ENCODE results near the gene INPP5A.

The INPP5A gene

DNA sequence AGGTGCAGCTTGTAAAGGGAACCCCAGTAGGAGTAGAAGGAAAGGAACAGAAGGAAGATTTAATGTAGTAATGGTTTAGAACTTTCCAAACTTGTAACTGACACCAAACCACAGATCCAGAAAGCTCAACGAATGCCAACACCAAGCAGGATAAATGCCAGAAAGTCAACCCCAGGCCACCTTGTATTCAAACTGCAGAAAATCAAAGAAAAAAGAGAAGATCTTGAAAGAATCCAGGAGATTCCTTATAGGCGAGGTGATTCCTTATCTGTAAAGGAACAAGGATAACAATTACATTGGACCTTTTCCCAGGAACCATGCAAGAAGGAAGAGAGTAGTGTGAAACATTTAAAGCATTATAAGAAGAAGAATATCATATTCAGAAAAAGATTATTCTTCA, 154.7 kb downstream of the INPP5A start:
- POLR2A ChIA-PET: no interaction called here
- no peak for DNase-seq (ENCODE audit: extremely low spot score)
- TF ChIP-seq, protein P1, sequence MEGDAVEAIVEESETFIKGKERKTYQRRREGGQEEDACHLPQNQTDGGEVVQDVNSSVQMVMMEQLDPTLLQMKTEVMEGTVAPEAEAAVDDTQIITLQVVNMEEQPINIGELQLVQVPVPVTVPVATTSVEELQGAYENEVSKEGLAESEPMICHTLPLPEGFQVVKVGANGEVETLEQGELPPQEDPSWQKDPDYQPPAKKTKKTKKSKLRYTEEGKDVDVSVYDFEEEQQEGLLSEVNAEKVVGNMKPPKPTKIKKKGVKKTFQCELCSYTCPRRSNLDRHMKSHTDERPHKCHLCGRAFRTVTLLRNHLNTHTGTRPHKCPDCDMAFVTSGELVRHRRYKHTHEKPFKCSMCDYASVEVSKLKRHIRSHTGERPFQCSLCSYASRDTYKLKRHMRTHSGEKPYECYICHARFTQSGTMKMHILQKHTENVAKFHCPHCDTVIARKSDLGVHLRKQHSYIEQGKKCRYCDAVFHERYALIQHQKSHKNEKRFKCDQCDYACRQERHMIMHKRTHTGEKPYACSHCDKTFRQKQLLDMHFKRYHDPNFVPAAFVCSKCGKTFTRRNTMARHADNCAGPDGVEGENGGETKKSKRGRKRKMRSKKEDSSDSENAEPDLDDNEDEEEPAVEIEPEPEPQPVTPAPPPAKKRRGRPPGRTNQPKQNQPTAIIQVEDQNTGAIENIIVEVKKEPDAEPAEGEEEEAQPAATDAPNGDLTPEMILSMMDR (IDR thresholded peaks at IDR 0.05; ENCODE audit: control extremely low read depth, extremely low read depth, low read depth, missing control alignments): no peak
- CTCF ChIA-PET: interaction anchor here (2.1 kb wide), 1 partner anchor 11 kb away, joined by 5 read pairs; no protein-coding TSS in a partner anchor

DNA sequence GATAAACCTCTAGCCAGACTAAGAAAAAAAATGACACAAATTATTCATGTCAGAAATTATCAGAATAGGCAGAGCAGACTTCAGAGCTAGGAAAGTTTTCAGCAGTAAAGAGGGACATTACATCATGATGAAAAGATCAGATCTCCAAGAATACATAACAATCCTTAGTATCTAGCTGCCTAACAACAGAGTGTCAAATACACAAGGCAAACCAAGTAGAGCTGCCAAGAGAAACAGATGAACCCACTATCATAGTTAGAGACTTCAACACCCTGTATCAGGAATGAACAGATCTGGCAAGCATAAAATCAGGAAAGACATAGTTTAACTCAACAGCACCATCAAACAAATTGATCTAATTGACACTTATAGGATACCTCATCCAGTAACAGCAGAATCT, 156.1 kb downstream of the INPP5A start:
- CTCF ChIA-PET: interaction anchor here (1.2 to 2.1 kb wide), 3 partner anchors 10 to 636 kb away, joined by 3 to 6 read pairs (median 5); no protein-coding TSS in a partner anchor
- POLR2A ChIA-PET: no interaction called here

GRCh38 chr10:132696204-132696603, 158.6 kb downstream of the INPP5A start:
- POLR2A ChIA-PET: no interaction called here
- CTCF ChIA-PET: no interaction called here
- TF ChIP-seq, protein P1 (IDR thresholded peaks at IDR 0.05; ENCODE audit: control extremely low read depth, extremely low read depth, low read depth, missing control alignments): no peak
- DNase-seq (ENCODE audit: extremely low spot score): no peak

More for the DNA sequence above, 156.1 kb downstream of the INPP5A start:
- DNase-seq (ENCODE audit: extremely low spot score): no peak
- TF ChIP-seq, protein P1 (IDR thresholded peaks at IDR 0.05; ENCODE audit: control extremely low read depth, extremely low read depth, low read depth, missing control alignments): no peak

GRCh38 chr10:132696728-132697577, 159.4 kb downstream of the INPP5A start:
- ChIA-PET CTCF (no interaction called here), POLR2A (no interaction called here)
- no peak for DNase-seq (ENCODE audit: extremely low spot score)
- TF ChIP-seq, protein P1 (IDR thresholded peaks at IDR 0.05; ENCODE audit: control extremely low read depth, extremely low read depth, low read depth, missing control alignments): no peak

GRCh38 chr10:132697578-132698200, 160.1 kb downstream of the INPP5A start:
- ChIA-PET CTCF (no interaction called here), POLR2A (no interaction called here)
- DNase-seq (ENCODE audit: extremely low spot score): no peak
- TF ChIP-seq, protein P1 (IDR thresholded peaks at IDR 0.05; ENCODE audit: control extremely low read depth, extremely low read depth, low read depth, missing control alignments): no peak

GRCh38 chr10:132698211-132698751, 160.7 kb downstream of the INPP5A start:
- TF ChIP-seq, protein P1 (IDR thresholded peaks at IDR 0.05; ENCODE audit: control extremely low read depth, extremely low read depth, low read depth, missing control alignments): no peak
- POLR2A ChIA-PET: no interaction called here
- DNase-seq (ENCODE audit: extremely low spot score): no peak
- CTCF ChIA-PET: no interaction called here

Measured in GM10248 (cell line).